ENCODE results near the gene LIPF.
"Not testable (repeated sequence)": the region's sequence is repeated elsewhere in the genome, so short reads cannot be mapped to it uniquely, and the experiment has no call there.

Gene LIPF

DNA sequence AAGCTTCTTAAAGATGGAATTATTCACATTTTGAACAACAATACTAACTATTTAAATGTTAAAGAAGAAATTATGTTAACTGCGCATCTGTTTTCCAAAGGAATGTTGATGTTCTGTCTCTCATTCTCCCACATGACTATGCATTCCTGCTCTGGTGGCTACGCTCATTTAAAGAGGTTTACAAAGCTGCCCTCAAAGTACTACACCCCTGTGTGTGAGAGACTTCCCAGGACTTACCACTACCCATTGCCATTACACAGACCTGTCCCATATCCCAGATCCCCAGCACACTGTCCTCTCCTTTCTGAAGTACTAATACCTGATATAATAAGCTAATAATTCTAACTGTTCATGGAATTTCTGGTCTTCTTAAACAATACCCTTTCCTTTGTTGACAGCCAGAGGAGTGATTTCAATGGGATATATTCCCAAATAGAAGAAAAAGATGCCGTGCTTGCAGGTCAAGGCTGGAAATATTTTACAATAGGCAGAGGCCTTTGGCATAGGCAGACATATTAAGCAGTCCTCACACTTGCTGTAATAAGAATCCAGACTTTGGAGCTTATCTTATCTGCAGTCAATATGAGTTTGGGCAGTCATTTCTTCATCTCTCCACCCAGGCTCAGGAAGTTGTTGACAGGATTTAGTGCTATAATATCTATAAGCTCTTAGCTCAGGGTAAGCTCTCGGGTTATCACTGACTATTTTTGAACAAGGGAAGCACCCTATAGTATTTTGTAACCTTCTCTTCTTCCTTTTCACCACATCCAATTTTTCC, 12.2 kb downstream of the LIPF start:
- no peak for DNase-seq (ENCODE audit: low spot score)

- no peak for DNase-seq (ENCODE audit: low spot score)
Measured at GRCh38 chr10:88680958-88681357, 16.7 kb downstream of the LIPF start.

GRCh38 chr10:88682491-88682890, 18.2 kb downstream of the LIPF start:
- no peak for DNase-seq (ENCODE audit: low spot score)

DNA sequence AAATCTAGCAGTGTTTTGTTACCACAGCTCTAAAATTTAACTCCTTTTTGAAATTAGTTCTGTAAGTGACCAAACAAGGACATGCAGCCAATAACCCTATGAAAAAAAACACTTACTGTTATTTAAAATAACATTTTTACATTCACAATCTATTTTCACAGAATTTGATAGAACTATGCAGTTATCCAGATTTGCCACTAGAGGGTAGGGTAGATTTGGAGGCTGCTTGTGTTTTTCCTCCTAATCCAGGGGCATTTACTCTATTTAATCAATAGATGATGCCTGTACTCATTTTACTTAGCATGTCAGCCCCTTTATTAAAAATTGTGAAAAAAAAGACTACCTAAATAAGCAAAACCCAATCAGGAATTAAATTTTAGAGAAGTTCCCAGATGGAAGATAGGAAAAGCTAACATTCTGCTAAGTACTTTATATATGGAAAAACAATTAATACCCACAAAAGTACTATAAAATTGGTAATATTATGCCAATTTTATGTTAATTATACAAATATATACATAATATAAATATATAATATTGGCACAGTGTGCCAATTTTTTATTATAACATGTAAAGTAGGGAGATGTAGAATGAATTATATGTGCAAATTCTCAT, 23.7 kb downstream of the LIPF start:
- DNase-seq (ENCODE audit: low spot score), result peak; percentile 7

DNA sequence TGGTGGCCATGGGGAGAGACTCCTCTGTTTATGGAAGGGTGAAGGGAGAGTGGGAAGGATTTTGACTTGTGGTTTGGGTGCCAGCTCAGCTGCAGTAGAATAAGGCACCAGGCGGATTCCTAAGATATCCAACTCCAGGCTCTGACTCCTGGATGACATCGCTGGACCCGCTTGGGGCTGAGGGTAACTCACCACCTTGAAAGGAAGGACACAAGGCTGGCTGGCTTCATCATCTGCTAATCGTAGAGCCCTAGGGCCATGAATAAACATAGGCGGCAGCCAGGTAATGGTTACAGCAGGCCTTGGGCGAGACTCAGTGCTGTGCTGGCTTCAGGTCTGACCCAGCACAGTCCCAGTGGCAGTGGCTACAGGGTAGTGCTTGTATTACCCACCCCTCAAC, 25.1 kb downstream of the LIPF start:
- DNase-seq (ENCODE audit: low spot score), result no peak

GRCh38 chr10:88693392-88694020, 29.3 kb downstream of the LIPF start:
- DNase-seq (ENCODE audit: low spot score), result peak; percentile 5

- DNase-seq (ENCODE audit: low spot score), result no peak
Measured at GRCh38 chr10:88702848-88703597, 38.8 kb downstream of the LIPF start.

DNA sequence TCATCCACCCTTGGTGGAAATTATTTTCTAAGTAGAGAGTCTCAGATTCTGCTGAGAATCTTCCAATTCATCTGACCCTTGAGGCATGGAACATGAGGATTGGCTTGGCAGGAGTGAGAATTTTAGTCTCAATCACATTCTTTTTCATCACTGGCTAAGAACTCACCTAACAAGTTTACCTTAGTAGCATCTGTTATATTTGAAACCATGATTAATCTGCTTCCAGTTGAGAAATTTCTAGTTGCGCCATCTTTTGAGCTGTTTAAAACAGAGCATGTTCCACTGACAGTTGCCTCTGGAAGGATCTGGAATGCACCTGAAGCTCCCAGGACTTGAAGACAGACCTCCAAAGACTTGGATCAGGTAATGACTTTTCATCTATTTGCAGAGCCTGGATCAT, 41.7 kb downstream of the LIPF start, which contains the start of gene LIPK:
Gene LIPK (plus strand): TSS at position 292 of the 400 bp plus-strand sequence. CDS start 18,295 bp downstream, outside the sequence.
- DNase-seq (ENCODE audit: low spot score), result no peak

- no peak for DNase-seq (ENCODE audit: low spot score)
Measured at GRCh38 chr10:88707429-88708155, 43.4 kb downstream of the LIPF start.

DNA sequence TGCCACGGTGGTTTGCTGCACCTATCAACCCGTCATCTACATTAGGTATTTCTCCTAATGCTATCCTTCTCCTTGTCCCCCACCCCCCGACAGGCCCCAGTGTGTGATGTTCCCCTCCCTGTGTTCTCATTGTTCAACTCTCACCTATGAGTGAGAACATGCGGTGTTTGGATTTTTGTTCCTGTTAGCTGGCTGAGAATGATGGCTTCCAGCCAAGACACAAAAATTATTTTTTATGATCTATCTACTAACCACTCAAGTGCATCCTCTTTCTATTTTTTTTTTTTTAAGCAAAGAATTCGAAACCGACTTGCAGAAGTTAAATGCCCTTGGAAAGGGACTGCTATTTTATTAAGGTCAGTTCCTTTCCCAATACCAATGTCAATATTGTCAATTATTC, 45.1 kb downstream of the LIPF start:
- DNase-seq (ENCODE audit: low spot score), result not testable (repeated sequence)

DNA sequence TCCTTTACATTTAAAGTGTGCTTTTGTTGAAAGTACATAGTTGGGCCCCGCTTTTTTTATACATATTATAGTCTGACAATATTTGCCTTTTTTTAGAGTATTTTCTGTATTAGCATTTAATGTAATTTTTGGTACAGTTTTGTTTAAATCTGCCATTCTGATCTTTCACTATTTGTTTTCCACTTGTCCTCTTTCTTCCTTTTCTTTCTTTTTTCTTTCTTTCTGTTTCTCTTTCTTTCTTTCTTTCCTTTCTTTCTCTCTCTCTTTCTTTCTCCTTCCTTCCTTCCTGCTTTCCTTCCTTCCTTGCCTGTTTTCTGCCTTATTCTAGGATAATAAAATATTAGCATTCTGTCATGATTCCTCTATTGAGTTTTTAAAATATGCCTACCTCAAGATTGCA, 51.3 kb downstream of the LIPF start:
- DNase-seq (ENCODE audit: low spot score), result no peak

DNA sequence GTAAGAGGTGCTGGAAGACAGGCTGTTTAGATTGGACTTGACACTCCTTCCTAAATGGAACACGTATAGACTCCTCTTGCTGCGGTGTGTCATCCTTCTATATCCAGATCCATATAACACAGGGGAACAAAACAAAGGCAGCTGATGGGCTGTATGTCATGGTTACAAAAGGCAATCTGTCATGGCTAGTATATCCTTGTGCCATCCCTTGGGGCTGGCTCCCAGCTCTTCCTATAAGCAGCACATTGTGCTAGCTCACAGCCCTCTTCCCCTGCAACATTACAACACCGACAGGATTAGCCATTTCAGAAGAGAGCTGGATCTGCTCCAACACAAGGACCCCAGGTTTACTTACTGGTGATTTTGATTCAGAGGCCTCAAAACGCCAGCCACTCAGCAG, 57.1 kb downstream of the LIPF start:
- no peak for DNase-seq (ENCODE audit: low spot score)

DNA sequence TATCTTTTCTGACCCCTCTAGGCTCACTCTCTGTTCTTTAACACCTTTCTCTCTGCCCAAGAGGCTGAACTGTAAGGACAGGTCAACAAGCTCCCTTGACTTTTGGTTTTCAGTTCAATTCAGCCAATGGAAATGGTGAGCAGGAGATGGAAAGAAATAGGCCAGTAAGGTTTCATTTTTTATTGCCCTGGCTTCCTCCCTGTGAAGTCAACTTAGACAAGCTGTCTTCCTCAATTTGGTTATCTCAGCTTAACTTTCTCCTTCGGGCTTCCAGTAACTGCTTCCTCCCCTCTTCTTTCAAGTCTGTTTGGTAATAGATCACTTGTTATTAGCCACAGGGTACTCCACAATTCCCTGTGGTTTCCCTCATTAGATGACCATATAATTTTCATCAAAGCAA, 61.6 kb downstream of the LIPF start:
- DNase-seq (ENCODE audit: low spot score), result no peak

DNA sequence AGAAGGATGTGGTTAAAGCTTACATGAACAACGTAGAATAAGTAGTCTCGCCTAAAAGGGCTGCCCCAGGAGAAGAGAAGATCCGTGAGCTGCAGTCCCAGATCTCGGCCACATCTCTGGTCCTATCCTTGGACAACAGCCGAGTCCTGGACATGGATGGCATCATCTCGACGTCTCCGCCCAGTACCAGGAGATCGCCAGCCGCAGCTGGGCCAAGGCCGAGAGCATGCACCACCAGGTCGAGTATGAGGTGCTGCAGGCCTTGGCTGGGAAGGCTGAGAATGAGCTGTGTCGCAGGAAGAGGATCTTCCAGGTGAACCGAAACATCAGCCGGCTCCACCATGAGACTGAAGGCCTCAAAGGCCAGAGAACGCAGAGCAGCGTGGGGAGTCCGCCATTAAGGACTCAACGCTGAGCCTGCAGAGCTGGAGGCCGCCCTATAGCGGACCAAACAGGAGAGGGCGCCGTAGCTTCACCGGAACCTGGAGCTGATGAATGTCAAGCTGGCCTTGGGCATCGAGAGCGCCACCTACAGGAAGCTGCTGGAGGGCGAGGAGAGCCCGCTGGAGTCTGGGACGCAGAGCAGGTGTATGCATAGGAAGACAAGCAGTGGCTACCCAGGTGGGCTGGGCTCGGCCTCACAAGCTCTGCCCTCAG, 64.0 kb downstream of the LIPF start:
- no peak for DNase-seq (ENCODE audit: low spot score)
